GM23338 (cell line): ENCODE results near the gene SH3PXD2B. TPM values are rescaled to one million over a fixed set of nuclear protein-coding genes. Genes with fewer than 3 reads are reported as not detected.

Experiments used
- ATAC-seq: fragments of 200-7000 bp; cut with Tn5 transposase; 3 replicates; pipeline ENCODE4 v1.9.1; 2020
- DNase-seq: peaks from one replicate; pipeline ENCODE4 v3.0.0-alpha.2; 2015; ENCODE audit warnings: low spot score
- H2AFZ ChIP-seq: fragments of 200-600 bp; sonication (generic); 2 replicates; pipeline ENCODE4 v1.8.0; 2016; ENCODE audit warnings: antibody characterized with exemption, mild to moderate bottlenecking, moderate library complexity
- H3F3A ChIP-seq: fragments of 200-600 bp; sonication (generic); replicated peaks from 2 replicates; pipeline ENCODE4 v1.8.0; 2017; ENCODE audit warnings: antibody characterized with exemption, mixed run types, low read depth
- H3K27ac ChIP-seq: fragments of 200-600 bp; sonication (generic); 2 replicates; pipeline ENCODE4 v1.6.1; 2016; ENCODE audit warnings: low read depth
- H3K27me3 ChIP-seq: fragments of 200-600 bp; sonication (generic); 2 replicates; pipeline ENCODE4 v1.8.0; 2016; ENCODE audit warnings: mild to moderate bottlenecking, mixed run types, moderate library complexity; ENCODE audit not compliant: insufficient read depth
- H3K36me3 ChIP-seq: fragments of 200-600 bp; sonication (generic); 2 replicates; pipeline ENCODE4 v1.8.0; 2016; ENCODE audit warnings: mild to moderate bottlenecking; ENCODE audit not compliant: insufficient read depth
- H3K4me1 ChIP-seq: fragments of 200-600 bp; sonication (generic); 2 replicates; pipeline ENCODE4 v1.8.0; 2016; ENCODE audit warnings: mild to moderate bottlenecking, moderate library complexity; ENCODE audit not compliant: insufficient read depth
- H3K4me2 ChIP-seq: fragments of 200-600 bp; sonication (generic); 2 replicates; pipeline ENCODE4 v1.7.1; 2017; ENCODE audit warnings: mixed run types
- H3K4me3 ChIP-seq: fragments of 200-600 bp; sonication (generic); 2 replicates; pipeline ENCODE4 v1.6.1; 2016; ENCODE audit warnings: mixed run types
- H3K79me2 ChIP-seq: fragments of 200-600 bp; sonication (generic); replicated peaks from 2 replicates; pipeline ENCODE4 v1.8.0; 2017; ENCODE audit warnings: mild to moderate bottlenecking; ENCODE audit not compliant: insufficient read depth
- H3K9me2 ChIP-seq: fragments of 200-600 bp; sonication (generic); 2 replicates; pipeline ENCODE4 v1.8.0; 2017; ENCODE audit not compliant: insufficient read depth
- H4K20me1 ChIP-seq: fragments of 200-600 bp; sonication (generic); replicated peaks from 2 replicates; pipeline ENCODE4 v1.8.0; 2017; ENCODE audit warnings: mild to moderate bottlenecking; ENCODE audit not compliant: insufficient read depth
- H3K27ac Mint-ChIP-seq: 2 replicates; pipeline ENCODE4 v1.8.0; 2020; ENCODE audit warnings: inconsistent platforms, mild to moderate bottlenecking, moderate library complexity, mixed read lengths
- H3K27me3 Mint-ChIP-seq: 3 replicates; pipeline ENCODE4 v1.8.0; 2022; ENCODE audit warnings: low read depth, mild to moderate bottlenecking, moderate library complexity, mixed read lengths, inconsistent platforms; ENCODE audit not compliant: insufficient read depth, poor library complexity
- H3K36me3 Mint-ChIP-seq: 3 replicates; pipeline ENCODE4 v1.8.0; 2021; ENCODE audit warnings: low read depth, mild to moderate bottlenecking, inconsistent platforms, moderate library complexity, mixed read lengths
- H3K4me1 Mint-ChIP-seq: 3 replicates; pipeline ENCODE4 v1.8.0; 2020; ENCODE audit warnings: mild to moderate bottlenecking, inconsistent platforms, mixed read lengths
- H3K4me3 Mint-ChIP-seq: 3 replicates; pipeline ENCODE4 v1.8.0; 2021; ENCODE audit warnings: moderate library complexity, mild to moderate bottlenecking, inconsistent platforms, mixed read lengths
- H3K9me3 Mint-ChIP-seq: 3 replicates; pipeline ENCODE4 v1.8.0; 2020; ENCODE audit warnings: moderate library complexity, mild to moderate bottlenecking, inconsistent platforms, mixed read lengths
- CREB1 ChIP-seq: fragments of 250-450 bp; sonication (Bioruptor Pico); IDR thresholded peaks from 2 replicates; pipeline ENCODE4 v1.5.0; 2020; ENCODE audit warnings: low read depth, mild to moderate bottlenecking, moderate library complexity
- EZH2 ChIP-seq: fragments of 200-600 bp; sonication (generic); IDR thresholded peaks from one replicate; pipeline ENCODE4 v1.8.0; 2017; ENCODE audit warnings: antibody characterized with exemption, mild to moderate bottlenecking, low read depth; ENCODE audit not compliant: unreplicated experiment
- EZH2phosphoT487 ChIP-seq: fragments of 200-600 bp; sonication (generic); IDR thresholded peaks from one replicate; pipeline ENCODE4 v1.8.1; 2018; ENCODE audit warnings: antibody characterized with exemption; ENCODE audit not compliant: unreplicated experiment
- JUNB ChIP-seq: IDR thresholded peaks from one replicate; pipeline ENCODE4 v1.6.1; 2016; ENCODE audit warnings: antibody characterized with exemption; ENCODE audit not compliant: unreplicated experiment
- NANOG ChIP-seq: IDR thresholded peaks from 2 replicates; pipeline ENCODE4 v1.6.1; 2016; ENCODE audit warnings: antibody characterized with exemption, borderline replicate concordance
- STAT1 ChIP-seq: IDR thresholded peaks from one replicate; pipeline ENCODE4 v1.6.1; 2016; ENCODE audit warnings: antibody characterized with exemption; ENCODE audit not compliant: unreplicated experiment
- ZNF331 ChIP-seq: fragments of 250-450 bp; sonication (Bioruptor Pico); IDR thresholded peaks from 2 replicates; pipeline ENCODE4 v1.5.0; 2020; ENCODE audit warnings: low read depth, mild to moderate bottlenecking, moderate library complexity
- polyA plus RNA-seq: library from polyadenylated mRNA; unstranded; fragments of >200 nt; fragmentation: Nextera tagmentation; extraction: Ambion mirVana; gene quantifications from 2 replicates; pipeline ENCODE4 v1.2.1, GENCODE V29; 2016
- total RNA-seq: library from RNA; depleted of rRNA; stranded (reverse); fragments of >200 nt; shearing (Covaris generic); gene quantifications from 2 replicates; pipeline ENCODE4 v1.2.3, GENCODE V29; 2014
- TF ChIP-seq, protein P1 (sequence below): IDR thresholded peaks from one replicate; pipeline ENCODE4 v1.6.1; 2018; ENCODE audit warnings: antibody characterized with exemption; ENCODE audit not compliant: unreplicated experiment
- TF ChIP-seq, protein P2 (sequence below): fragments of 250-450 bp; sonication (Bioruptor Pico); IDR thresholded peaks from 2 replicates; pipeline ENCODE4 v1.5.0; 2020; ENCODE audit warnings: mild to moderate bottlenecking, moderate library complexity
- TF ChIP-seq, protein P3 (sequence below), 2 experiments: fragments of 200-600 bp in 1 of 2; sonication (generic) in 1 of 2; conservative IDR thresholded peaks; 2 replicates each; pipeline versions ENCODE4 v1.5.1 to v1.6.1; 2016 to 2017; ENCODE audit warnings: antibody characterized with exemption in 2 of 2, low read depth in 2 of 2, mild to moderate bottlenecking in 2 of 2, moderate library complexity in 1 of 2

The SH3PXD2B gene
- total and polyA plus RNA-seq, 2 experiments from 2014 or later, result 40.2 to 52.5 TPM

DNA sequence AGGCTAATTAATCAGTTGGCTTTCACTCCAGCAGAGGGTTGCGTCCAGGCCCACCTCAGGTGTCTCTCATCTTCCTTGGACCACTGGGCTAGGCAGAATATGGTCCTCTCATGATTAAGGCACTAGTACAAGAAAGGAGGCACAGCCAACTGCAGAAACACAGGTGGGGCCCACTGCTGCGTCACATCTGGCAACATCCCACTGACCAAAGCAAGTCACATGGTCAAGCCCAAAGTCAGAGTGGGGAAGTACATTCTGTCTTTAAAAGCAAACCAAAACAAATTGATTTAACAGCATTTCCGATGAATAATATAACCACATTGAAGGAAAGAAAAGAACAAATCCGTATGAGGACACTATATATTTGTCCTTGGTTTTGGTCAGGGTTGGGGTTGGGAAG is 142.7 kb downstream of the SH3PXD2B start:
- Histone ChIP-seq H3K36me3 (no peaks in the 10 kb centered on the region), H3F3A (no peaks in the 10 kb centered on the region), H3K4me1 (no peaks in the 10 kb centered on the region), H3K79me2 (no peaks in the 10 kb centered on the region), H4K20me1 (no peaks in the 10 kb centered on the region), H3K4me3 (no peak overlapping the region), H2AFZ (no peak overlapping the region), H3K27me3 (no peaks in the 10 kb centered on the region), H3K27ac (no peak overlapping the region), H3K4me2 (no peak overlapping the region), H3K9me2 (no peaks in the 10 kb centered on the region)
- Mint-ChIP-seq H3K27ac (no peak overlapping the region), H3K9me3 (no peaks in the 10 kb centered on the region), H3K4me1 (peaks cover 8% of the 10 kb centered on the region; the same call in 2 of the 3 replicates), H3K27me3 (peaks cover 6% of the 10 kb centered on the region), H3K36me3 (no peaks in the 10 kb centered on the region), H3K4me3 (no peak overlapping the region)
- no peak for DNase-seq
- no peak for TF ChIP-seq JUNB
- TF ChIP-seq, protein P1, sequence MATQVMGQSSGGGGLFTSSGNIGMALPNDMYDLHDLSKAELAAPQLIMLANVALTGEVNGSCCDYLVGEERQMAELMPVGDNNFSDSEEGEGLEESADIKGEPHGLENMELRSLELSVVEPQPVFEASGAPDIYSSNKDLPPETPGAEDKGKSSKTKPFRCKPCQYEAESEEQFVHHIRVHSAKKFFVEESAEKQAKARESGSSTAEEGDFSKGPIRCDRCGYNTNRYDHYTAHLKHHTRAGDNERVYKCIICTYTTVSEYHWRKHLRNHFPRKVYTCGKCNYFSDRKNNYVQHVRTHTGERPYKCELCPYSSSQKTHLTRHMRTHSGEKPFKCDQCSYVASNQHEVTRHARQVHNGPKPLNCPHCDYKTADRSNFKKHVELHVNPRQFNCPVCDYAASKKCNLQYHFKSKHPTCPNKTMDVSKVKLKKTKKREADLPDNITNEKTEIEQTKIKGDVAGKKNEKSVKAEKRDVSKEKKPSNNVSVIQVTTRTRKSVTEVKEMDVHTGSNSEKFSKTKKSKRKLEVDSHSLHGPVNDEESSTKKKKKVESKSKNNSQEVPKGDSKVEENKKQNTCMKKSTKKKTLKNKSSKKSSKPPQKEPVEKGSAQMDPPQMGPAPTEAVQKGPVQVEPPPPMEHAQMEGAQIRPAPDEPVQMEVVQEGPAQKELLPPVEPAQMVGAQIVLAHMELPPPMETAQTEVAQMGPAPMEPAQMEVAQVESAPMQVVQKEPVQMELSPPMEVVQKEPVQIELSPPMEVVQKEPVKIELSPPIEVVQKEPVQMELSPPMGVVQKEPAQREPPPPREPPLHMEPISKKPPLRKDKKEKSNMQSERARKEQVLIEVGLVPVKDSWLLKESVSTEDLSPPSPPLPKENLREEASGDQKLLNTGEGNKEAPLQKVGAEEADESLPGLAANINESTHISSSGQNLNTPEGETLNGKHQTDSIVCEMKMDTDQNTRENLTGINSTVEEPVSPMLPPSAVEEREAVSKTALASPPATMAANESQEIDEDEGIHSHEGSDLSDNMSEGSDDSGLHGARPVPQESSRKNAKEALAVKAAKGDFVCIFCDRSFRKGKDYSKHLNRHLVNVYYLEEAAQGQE, result no peak
- TF ChIP-seq CREB1 (CRISPR knock-in tag), result no peak
- no peak for TF ChIP-seq NANOG
- no peak for TF ChIP-seq ZNF331
- ATAC-seq, result no peak

DNA sequence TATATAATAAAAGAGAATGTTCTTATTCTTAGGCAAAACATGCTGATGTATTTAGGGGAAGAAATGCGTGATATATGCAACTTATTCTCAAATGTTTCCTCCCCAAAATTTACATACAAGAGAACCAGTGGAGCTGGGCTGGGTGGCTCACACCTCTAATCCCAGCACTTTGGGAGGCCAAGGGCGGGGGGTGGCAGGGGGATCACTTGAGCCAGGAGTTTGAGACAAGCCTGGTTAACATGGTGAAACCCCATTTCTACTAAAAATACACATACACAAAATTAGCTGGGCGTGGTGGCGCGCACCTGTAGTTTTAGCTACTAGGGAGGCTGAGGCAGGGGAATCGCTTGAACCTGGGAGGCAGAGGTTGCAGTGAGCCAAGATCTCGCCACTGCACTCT is 143.3 kb downstream of the SH3PXD2B start:
- H3K4me3 Mint-ChIP-seq, result no peak overlapping the region
- Histone ChIP-seq H3F3A (no peaks in the 10 kb centered on the region), H3K27me3 (no peaks in the 10 kb centered on the region), H3K4me1 (no peaks in the 10 kb centered on the region), H3K4me2 (no peak overlapping the region), H3K36me3 (no peaks in the 10 kb centered on the region), H4K20me1 (no peaks in the 10 kb centered on the region), H3K27ac (no peak overlapping the region), H3K79me2 (no peaks in the 10 kb centered on the region), H3K9me2 (no peaks in the 10 kb centered on the region), H2AFZ (no peak overlapping the region), H3K4me3 (no peak overlapping the region)
- peaks cover 5% of the 10 kb centered on the region; the same call in 2 of the 3 replicates for H3K9me3 Mint-ChIP-seq
- H3K36me3 Mint-ChIP-seq, result peaks cover 4% of the 10 kb centered on the region; the same call in 2 of the 3 replicates
- H3K27ac Mint-ChIP-seq, result no peak overlapping the region
- ATAC-seq (no peak), DNase-seq (no peak)
- peaks cover 8% of the 10 kb centered on the region; the same call in 2 of the 3 replicates for H3K4me1 Mint-ChIP-seq
- peaks cover 8% of the 10 kb centered on the region for H3K27me3 Mint-ChIP-seq
- TF ChIP-seq EZH2 (no peak), ZNF331 (no peak), STAT1 (no peak), EZH2phosphoT487 (no peak), NANOG (no peak), JUNB (no peak)
- TF ChIP-seq, protein P2, sequence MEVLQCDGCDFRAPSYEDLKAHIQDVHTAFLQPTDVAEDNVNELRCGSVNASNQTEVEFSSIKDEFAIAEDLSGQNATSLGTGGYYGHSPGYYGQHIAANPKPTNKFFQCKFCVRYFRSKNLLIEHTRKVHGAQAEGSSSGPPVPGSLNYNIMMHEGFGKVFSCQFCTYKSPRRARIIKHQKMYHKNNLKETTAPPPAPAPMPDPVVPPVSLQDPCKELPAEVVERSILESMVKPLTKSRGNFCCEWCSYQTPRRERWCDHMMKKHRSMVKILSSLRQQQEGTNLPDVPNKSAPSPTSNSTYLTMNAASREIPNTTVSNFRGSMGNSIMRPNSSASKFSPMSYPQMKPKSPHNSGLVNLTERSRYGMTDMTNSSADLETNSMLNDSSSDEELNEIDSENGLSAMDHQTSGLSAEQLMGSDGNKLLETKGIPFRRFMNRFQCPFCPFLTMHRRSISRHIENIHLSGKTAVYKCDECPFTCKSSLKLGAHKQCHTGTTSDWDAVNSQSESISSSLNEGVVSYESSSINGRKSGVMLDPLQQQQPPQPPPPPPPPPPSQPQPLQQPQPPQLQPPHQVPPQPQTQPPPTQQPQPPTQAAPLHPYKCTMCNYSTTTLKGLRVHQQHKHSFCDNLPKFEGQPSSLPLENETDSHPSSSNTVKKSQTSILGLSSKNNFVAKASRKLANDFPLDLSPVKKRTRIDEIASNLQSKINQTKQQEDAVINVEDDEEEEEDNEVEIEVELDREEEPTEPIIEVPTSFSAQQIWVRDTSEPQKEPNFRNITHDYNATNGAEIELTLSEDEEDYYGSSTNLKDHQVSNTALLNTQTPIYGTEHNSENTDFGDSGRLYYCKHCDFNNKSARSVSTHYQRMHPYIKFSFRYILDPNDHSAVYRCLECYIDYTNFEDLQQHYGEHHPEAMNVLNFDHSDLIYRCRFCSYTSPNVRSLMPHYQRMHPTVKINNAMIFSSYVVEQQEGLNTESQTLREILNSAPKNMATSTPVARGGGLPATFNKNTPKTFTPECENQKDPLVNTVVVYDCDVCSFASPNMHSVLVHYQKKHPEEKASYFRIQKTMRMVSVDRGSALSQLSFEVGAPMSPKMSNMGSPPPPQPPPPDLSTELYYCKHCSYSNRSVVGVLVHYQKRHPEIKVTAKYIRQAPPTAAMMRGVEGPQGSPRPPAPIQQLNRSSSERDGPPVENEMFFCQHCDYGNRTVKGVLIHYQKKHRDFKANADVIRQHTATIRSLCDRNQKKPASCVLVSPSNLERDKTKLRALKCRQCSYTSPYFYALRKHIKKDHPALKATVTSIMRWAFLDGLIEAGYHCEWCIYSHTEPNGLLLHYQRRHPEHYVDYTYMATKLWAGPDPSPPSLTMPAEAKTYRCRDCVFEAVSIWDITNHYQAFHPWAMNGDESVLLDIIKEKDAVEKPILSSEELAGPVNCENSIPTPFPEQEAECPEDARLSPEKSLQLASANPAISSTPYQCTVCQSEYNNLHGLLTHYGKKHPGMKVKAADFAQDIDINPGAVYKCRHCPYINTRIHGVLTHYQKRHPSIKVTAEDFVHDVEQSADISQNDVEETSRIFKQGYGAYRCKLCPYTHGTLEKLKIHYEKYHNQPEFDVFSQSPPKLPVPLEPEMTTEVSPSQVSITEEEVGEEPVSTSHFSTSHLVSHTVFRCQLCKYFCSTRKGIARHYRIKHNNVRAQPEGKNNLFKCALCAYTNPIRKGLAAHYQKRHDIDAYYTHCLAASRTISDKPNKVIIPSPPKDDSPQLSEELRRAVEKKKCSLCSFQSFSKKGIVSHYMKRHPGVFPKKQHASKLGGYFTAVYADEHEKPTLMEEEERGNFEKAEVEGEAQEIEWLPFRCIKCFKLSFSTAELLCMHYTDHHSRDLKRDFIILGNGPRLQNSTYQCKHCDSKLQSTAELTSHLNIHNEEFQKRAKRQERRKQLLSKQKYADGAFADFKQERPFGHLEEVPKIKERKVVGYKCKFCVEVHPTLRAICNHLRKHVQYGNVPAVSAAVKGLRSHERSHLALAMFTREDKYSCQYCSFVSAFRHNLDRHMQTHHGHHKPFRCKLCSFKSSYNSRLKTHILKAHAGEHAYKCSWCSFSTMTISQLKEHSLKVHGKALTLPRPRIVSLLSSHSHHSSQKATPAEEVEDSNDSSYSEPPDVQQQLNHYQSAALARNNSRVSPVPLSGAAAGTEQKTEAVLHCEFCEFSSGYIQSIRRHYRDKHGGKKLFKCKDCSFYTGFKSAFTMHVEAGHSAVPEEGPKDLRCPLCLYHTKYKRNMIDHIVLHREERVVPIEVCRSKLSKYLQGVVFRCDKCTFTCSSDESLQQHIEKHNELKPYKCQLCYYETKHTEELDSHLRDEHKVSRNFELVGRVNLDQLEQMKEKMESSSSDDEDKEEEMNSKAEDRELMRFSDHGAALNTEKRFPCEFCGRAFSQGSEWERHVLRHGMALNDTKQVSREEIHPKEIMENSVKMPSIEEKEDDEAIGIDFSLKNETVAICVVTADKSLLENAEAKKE, result no peak
- TF ChIP-seq, protein P3, sequence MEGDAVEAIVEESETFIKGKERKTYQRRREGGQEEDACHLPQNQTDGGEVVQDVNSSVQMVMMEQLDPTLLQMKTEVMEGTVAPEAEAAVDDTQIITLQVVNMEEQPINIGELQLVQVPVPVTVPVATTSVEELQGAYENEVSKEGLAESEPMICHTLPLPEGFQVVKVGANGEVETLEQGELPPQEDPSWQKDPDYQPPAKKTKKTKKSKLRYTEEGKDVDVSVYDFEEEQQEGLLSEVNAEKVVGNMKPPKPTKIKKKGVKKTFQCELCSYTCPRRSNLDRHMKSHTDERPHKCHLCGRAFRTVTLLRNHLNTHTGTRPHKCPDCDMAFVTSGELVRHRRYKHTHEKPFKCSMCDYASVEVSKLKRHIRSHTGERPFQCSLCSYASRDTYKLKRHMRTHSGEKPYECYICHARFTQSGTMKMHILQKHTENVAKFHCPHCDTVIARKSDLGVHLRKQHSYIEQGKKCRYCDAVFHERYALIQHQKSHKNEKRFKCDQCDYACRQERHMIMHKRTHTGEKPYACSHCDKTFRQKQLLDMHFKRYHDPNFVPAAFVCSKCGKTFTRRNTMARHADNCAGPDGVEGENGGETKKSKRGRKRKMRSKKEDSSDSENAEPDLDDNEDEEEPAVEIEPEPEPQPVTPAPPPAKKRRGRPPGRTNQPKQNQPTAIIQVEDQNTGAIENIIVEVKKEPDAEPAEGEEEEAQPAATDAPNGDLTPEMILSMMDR (conservative IDR thresholded peaks at IDR 0.05; ENCODE audit: low read depth in 2 of 2), result no peak
